ENCODE measurements around the gene PXT1.

GRCh38 chr6:36431197-36431596 is 11.5 kb downstream of the PXT1 start:
- TF ChIP-seq CTCF (IDR thresholded peaks at IDR 0.05): no peak
- no peak for TF ChIP-seq EZH2 (IDR thresholded peaks at IDR 0.05)
- TF ChIP-seq EZH2phosphoT487 (IDR thresholded peaks at IDR 0.05): no peak

All from neural progenitor cell (in vitro differentiated cells).